ENCODE results near the gene TRIM16.
"Not testable (repeated sequence)": the region's sequence is repeated elsewhere in the genome, so short reads cannot be mapped to it uniquely, and the experiment has no call there.

DNA sequence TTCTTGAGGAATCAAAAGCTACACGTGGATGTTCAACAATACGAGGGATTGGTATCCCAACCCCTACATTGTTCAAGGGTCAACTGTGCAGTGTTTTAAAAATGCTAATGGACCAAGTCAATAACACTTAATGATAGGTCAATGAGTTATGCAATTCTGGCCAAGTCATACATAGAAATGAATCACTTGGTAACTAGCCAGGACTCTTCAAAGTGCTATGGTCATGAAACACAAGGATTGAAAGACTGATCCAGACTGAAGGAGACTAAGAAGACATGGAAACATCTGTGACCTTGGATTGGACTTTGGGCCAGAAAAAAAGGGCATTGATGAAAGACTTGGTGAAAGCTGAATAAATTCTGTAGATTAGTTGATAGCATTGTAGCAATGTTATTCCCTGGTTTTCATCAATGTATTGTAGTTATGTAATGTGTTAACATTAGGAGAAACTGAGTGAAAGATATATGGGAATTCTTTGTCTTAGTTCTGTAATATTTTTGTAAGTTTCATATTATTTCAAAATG, 53.1 kb downstream of the TRIM16 start:
- TF ChIP-seq, protein P1, sequence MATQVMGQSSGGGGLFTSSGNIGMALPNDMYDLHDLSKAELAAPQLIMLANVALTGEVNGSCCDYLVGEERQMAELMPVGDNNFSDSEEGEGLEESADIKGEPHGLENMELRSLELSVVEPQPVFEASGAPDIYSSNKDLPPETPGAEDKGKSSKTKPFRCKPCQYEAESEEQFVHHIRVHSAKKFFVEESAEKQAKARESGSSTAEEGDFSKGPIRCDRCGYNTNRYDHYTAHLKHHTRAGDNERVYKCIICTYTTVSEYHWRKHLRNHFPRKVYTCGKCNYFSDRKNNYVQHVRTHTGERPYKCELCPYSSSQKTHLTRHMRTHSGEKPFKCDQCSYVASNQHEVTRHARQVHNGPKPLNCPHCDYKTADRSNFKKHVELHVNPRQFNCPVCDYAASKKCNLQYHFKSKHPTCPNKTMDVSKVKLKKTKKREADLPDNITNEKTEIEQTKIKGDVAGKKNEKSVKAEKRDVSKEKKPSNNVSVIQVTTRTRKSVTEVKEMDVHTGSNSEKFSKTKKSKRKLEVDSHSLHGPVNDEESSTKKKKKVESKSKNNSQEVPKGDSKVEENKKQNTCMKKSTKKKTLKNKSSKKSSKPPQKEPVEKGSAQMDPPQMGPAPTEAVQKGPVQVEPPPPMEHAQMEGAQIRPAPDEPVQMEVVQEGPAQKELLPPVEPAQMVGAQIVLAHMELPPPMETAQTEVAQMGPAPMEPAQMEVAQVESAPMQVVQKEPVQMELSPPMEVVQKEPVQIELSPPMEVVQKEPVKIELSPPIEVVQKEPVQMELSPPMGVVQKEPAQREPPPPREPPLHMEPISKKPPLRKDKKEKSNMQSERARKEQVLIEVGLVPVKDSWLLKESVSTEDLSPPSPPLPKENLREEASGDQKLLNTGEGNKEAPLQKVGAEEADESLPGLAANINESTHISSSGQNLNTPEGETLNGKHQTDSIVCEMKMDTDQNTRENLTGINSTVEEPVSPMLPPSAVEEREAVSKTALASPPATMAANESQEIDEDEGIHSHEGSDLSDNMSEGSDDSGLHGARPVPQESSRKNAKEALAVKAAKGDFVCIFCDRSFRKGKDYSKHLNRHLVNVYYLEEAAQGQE (IDR thresholded peaks at IDR 0.05; ENCODE audit: insufficient replicate concordance, low read depth), result not testable (repeated sequence)
- TF ChIP-seq, protein P2, sequence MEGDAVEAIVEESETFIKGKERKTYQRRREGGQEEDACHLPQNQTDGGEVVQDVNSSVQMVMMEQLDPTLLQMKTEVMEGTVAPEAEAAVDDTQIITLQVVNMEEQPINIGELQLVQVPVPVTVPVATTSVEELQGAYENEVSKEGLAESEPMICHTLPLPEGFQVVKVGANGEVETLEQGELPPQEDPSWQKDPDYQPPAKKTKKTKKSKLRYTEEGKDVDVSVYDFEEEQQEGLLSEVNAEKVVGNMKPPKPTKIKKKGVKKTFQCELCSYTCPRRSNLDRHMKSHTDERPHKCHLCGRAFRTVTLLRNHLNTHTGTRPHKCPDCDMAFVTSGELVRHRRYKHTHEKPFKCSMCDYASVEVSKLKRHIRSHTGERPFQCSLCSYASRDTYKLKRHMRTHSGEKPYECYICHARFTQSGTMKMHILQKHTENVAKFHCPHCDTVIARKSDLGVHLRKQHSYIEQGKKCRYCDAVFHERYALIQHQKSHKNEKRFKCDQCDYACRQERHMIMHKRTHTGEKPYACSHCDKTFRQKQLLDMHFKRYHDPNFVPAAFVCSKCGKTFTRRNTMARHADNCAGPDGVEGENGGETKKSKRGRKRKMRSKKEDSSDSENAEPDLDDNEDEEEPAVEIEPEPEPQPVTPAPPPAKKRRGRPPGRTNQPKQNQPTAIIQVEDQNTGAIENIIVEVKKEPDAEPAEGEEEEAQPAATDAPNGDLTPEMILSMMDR (IDR thresholded peaks at IDR 0.05; ENCODE audit: insufficient read depth, low read length), result not testable (repeated sequence)
- not testable (repeated sequence) for TF ChIP-seq POLR2AphosphoS5, GABPA (IDR thresholded peaks at IDR 0.05; ENCODE audit: low read depth)

Measured in HL-60 (cell line).